Stomach (tissue), 9 donors: ENCODE results near the gene F12. TPM values are rescaled to one million over a fixed set of nuclear protein-coding genes. Genes with fewer than 3 reads are reported as not detected.
A peak's percentile ranks its signal among the peaks of the same experiment; 100 is the strongest.

ENCODE experiments used
- DNase-seq, 2 donors: peaks; one replicate each; pipeline versions ENCODE4 v3.0.0 to v3.0.0-alpha.2; 2013 to 2019
- H3K27ac ChIP-seq, 5 donors: fragments of 200-600 bp in 4 of 5; sonication (generic) in 4 of 5; one replicate each; pipeline ENCODE4 v1.5.1; 2013 to 2019; ENCODE audit warnings: mild to moderate bottlenecking in 1 of 5, moderate library complexity in 1 of 5
- H3K27me3 ChIP-seq, 3 donors: fragments of 200-600 bp; sonication (generic); one replicate each; pipeline ENCODE4 v1.5.1; 2017 to 2019; ENCODE audit warnings: mixed run types in 1 of 3
- H3K36me3 ChIP-seq, 4 donors: fragments of 200-600 bp; sonication (generic); 1 replicate in 3 of 4; 2 replicates in 1 of 4; pipeline ENCODE4 v1.5.1; 2016 to 2019
- H3K4me1 ChIP-seq, 4 donors: fragments of 200-600 bp; sonication (generic); one replicate each; pipeline ENCODE4 v1.5.1; 2016 to 2019
- H3K4me3 ChIP-seq, 4 donors: fragments of 200-600 bp; sonication (generic) in 3 of 4; one replicate each; pipeline ENCODE4 v1.5.1; 2016 to 2019; ENCODE audit warnings: mild to moderate bottlenecking in 1 of 4
- H3K9me3 ChIP-seq, 4 donors: fragments of 200-600 bp; sonication (generic); one replicate each; pipeline ENCODE4 v1.5.1; 2016 to 2019
- EP300 ChIP-seq: sonication (generic); formaldehyde crosslinking; IDR thresholded peaks from one replicate; pipeline ENCODE4 v1.6.1; 2017; ENCODE audit warnings: antibody characterized with exemption
- POLR2A ChIP-seq, 4 donors: fragments of 450-650 bp; IDR thresholded peaks; one replicate each; pipeline ENCODE4 v1.6.1; 2016; ENCODE audit warnings: antibody characterized with exemption in 4 of 4, control low read depth in 2 of 4, mild to moderate bottlenecking in 1 of 4, moderate library complexity in 1 of 4
- POLR2AphosphoS5 ChIP-seq, 3 donors: sonication (generic); formaldehyde crosslinking; IDR thresholded peaks; one replicate each; pipeline ENCODE4 v1.6.1; 2016; ENCODE audit warnings: antibody characterized with exemption in 3 of 3
- WGBS, 5 donors: extraction: QIAGEN DNeasy Blood & Tissue Kit in 3 of 5; methylation state at CpG; one replicate each; pipeline versions ENCODE4 v1.1.5 to v1.1.7; 2013 to 2018; 5-methylcytosine and 5-hydroxymethylcytosine counted together
- intact Hi-C: fragments of 100-400 bp; cut with DNase I; formaldehyde crosslinking; loops from one replicate; pipeline ENCODE4 v1.15.1; 2023; ENCODE audit warnings: low total_unique reads
- polyA plus RNA-seq, 3 donors: library from polyadenylated mRNA; stranded (reverse); fragments of 200-250 nt; gene quantifications; one replicate each; pipeline ENCODE4 v1.2.3, GENCODE V29; 2013
- total RNA-seq, 5 donors: library from RNA; depleted of rRNA; stranded (reverse); fragments of >200 nt; gene quantifications; one replicate each; pipeline versions ENCODE4 v1.1.0 to v1.2.3, GENCODE V29; 2014 to 2016
- TF ChIP-seq, protein P1 (sequence below), 7 experiments: fragments of 450-650 bp in 4 of 7; fragments of 200-600 bp in 3 of 7; sonication (generic) in 3 of 7; IDR thresholded peaks; one replicate each; pipeline ENCODE4 v1.5.1; 2016 to 2019; ENCODE audit warnings: antibody characterized with exemption in 7 of 7, control low read depth in 2 of 7, mild to moderate bottlenecking in 1 of 7
- donor health status: healthy with polysubstance abuse.
- donor health status: Bipolar disorder and iron deficiency.
- donor health status: healthy.

The F12 gene
- total and polyA plus RNA-seq, 8 donors: 0.50 to 68.3 (median 33.0) TPM; not detected in 4

DNA sequence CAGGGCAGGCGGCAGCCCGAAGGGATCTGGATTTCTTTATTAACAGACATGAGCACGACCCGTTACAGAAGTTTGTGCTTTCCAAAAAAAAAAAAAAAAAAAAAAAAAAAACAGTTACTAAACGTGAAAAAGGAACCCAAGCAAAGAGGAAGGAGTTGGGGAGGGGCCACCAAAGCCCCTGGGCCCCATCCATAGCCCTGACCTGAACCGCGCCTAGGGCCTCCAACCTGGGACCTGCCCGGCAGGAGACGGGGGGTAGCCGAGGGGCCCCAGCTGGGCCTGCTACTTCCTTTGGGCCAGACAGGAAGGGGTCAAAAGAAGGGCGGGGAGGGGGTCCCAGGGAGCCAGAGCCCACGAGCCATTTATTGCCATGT is 47.2 kb upstream of the F12 start:
- Histone ChIP-seq H3K4me3 (peak overlapping the region in 3 of 4 donors; percentile 56 to 75 (median 69)), H3K27me3 (peaks cover 0 to 13% (median 0%) of the 10 kb centered on the region in 3 donors), H3K4me1 (peaks cover 20 to 46% (median 31%) of the 10 kb centered on the region in 4 donors), H3K9me3 (no peaks in the 10 kb centered on the region), H3K27ac (peak overlapping the region in 4 of 5 donors; percentile 43 to 88 (median 78)), H3K36me3 (peaks cover 13 to 32% (median 29%) of the 10 kb centered on the region in 4 donors)
- DNase-seq: no peak
- TF ChIP-seq POLR2AphosphoS5 (IDR thresholded peaks at IDR 0.05): no peak
- TF ChIP-seq, protein P1, sequence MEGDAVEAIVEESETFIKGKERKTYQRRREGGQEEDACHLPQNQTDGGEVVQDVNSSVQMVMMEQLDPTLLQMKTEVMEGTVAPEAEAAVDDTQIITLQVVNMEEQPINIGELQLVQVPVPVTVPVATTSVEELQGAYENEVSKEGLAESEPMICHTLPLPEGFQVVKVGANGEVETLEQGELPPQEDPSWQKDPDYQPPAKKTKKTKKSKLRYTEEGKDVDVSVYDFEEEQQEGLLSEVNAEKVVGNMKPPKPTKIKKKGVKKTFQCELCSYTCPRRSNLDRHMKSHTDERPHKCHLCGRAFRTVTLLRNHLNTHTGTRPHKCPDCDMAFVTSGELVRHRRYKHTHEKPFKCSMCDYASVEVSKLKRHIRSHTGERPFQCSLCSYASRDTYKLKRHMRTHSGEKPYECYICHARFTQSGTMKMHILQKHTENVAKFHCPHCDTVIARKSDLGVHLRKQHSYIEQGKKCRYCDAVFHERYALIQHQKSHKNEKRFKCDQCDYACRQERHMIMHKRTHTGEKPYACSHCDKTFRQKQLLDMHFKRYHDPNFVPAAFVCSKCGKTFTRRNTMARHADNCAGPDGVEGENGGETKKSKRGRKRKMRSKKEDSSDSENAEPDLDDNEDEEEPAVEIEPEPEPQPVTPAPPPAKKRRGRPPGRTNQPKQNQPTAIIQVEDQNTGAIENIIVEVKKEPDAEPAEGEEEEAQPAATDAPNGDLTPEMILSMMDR (IDR thresholded peaks at IDR 0.05): peak in 1 of 7 experiments; percentile 45
- WGBS, 5 donors: 23 to 30% (median 27%) methylated on average over 12 of the region's 12 CpGs
- intact Hi-C loops: loop anchor here (5.0 kb wide), 1 partner anchor 54 kb away; the partner anchor contains the start of gene PFN3

DNA sequence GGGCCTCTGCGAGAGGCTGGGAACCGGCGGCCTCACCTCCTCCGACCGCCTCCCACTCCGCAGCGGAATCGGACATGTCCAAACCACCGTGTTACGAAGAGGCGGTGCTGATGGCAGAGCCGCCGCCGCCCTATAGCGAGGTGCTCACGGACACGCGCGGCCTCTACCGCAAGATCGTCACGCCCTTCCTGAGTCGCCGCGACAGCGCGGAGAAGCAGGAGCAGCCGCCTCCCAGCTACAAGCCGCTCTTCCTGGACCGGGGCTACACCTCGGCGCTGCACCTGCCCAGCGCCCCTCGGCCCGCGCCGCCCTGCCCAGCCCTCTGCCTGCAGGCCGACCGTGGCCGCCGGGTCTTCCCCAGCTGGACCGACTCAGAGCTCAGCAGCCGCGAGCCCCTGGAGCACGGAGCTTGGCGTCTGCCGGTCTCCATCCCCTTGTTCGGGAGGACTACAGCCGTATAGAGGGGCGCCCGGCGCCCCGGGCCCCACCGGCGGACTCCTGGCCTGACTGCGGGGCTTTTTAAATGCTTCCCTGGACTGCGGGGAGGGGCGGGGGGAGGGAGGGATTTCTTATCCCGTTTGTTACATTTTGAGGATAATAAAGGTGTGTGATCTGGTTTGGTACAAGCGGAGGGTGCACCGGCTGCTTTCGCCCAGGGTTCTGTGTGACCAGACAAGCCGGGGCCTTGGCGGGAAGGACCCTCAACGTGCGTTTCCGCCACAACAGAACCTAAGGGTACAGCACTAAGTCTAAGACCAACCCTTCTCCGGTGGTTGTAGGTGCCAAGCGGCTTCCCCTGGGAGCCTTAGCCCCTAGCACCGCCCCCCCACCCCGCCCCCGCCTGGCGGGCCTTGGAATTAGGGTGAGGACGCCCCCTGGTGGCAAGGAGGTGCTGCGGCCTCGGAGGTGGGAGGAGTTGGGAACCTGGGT is 46.6 kb upstream of the F12 start:
- intact Hi-C loops: loop anchor here (5.0 kb wide), 1 partner anchor 54 kb away; the partner anchor contains the start of gene PFN3
- TF ChIP-seq POLR2AphosphoS5 (IDR thresholded peaks at IDR 0.05): peak in 2 of 3 donors; percentile 46 to 57
- no peak for TF ChIP-seq EP300
- TF ChIP-seq, protein P1 (IDR thresholded peaks at IDR 0.05): peak in 5 of 7 experiments; percentile 69 to 99 (median 89)
- peaks cover 0 to 13% (median 0%) of the 10 kb centered on the region in 3 donors for H3K27me3 ChIP-seq
- H3K9me3 ChIP-seq: no peaks in the 10 kb centered on the region
- peak overlapping the region; percentile 56 to 75 (median 66) for H3K4me3 ChIP-seq
- H3K27ac ChIP-seq: peak overlapping the region; percentile 70 to 91 (median 88)
- peaks cover 20 to 46% (median 31%) of the 10 kb centered on the region in 4 donors for H3K4me1 ChIP-seq
- WGBS, 5 donors: 0 to 1% (median 1%) methylated on average over 51 to 76 of the region's 76 CpGs
- DNase-seq: peak; percentile 96 to 97
- H3K36me3 ChIP-seq: peaks cover 13 to 32% (median 29%) of the 10 kb centered on the region in 4 donors

DNA sequence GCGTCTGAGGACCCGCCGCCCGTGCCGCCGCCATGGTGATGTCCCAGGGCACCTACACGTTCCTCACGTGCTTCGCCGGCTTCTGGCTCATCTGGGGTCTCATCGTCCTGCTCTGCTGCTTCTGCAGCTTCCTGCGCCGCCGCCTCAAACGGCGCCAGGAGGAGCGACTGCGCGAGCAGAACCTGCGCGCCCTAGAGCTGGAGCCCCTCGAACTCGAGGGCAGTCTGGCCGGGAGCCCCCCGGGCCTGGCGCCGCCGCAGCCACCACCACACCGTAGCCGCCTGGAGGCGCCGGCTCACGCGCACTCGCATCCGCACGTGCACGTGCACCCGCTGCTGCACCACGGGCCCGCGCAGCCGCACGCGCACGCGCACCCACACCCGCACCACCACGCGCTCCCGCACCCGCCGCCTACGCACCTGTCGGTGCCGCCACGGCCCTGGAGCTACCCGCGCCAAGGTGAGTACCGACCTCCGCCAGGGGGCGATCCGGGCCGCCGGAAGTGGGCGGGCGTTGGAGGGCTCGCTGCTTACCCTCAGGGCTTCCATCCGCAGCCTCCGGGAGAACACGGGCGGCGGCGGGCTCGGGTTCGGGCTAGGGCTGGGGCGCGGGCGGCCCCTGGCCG is 45.8 kb upstream of the F12 start:
- peak; percentile 90 to 96 for DNase-seq
- no peak for TF ChIP-seq POLR2A (IDR thresholded peaks at IDR 0.05)
- peak; percentile 50 to 71 (median 57) for TF ChIP-seq POLR2AphosphoS5 (IDR thresholded peaks at IDR 0.05)
- TF ChIP-seq, protein P1 (IDR thresholded peaks at IDR 0.05): peak in 5 of 7 experiments; percentile 54 to 84 (median 67)
- H3K36me3 ChIP-seq: peaks cover 10 to 26% (median 24%) of the 10 kb centered on the region in 4 donors
- peaks cover 0 to 21% (median 0%) of the 10 kb centered on the region in 3 donors for H3K27me3 ChIP-seq
- peak overlapping the region; percentile 56 to 75 (median 66) for H3K4me3 ChIP-seq
- peaks cover 20 to 46% (median 31%) of the 10 kb centered on the region in 4 donors for H3K4me1 ChIP-seq
- intact Hi-C loops: loop anchor here (5.0 kb wide), 1 partner anchor 53 kb away; the partner anchor contains the start of gene PFN3
- no peaks in the 10 kb centered on the region for H3K9me3 ChIP-seq
- peak overlapping the region; percentile 70 to 91 (median 88) for H3K27ac ChIP-seq
- 0 to 1% (median 0%) methylated on average over 4 to 80 of the region's 80 CpGs for WGBS, 5 donors
